Retinal pigment epithelial cell (primary cell): Measurements from ENCODE around the gene SORL1-AS1.

Source experiments
- DNase-seq: peaks from one replicate; pipeline ENCODE4 v3.0.0-alpha.2; 2010; ENCODE audit warnings: low read depth
- H3K4me3 ChIP-seq: 2 replicates; pipeline ENCODE4 v1.5.1; 2011; ENCODE audit warnings: mild to moderate bottlenecking, low read length, control low read depth, moderate library complexity
- CTCF ChIP-seq: conservative IDR thresholded peaks from 2 replicates; pipeline ENCODE4 v1.5.1; 2011; ENCODE audit warnings: low read depth, low read length, control low read depth, inconsistent platforms

SORL1-AS1 gene

GRCh38 chr11:121459413-121460017, 6.7 kb upstream of the SORL1-AS1 start:
- TF ChIP-seq CTCF, result no peak
- H3K4me3 ChIP-seq, result no peak overlapping the region
- no peak for DNase-seq

- DNase-seq, result no peak
- H3K4me3 ChIP-seq, result no peak overlapping the region
- TF ChIP-seq CTCF, result no peak
These were observed 5.8 kb upstream of the SORL1-AS1 start for GRCh38 chr11:121458551-121458950.

GRCh38 chr11:121456816-121457431, 4.2 kb upstream of the SORL1-AS1 start:
- no peak for DNase-seq
- no peak overlapping the region for H3K4me3 ChIP-seq
- no peak for TF ChIP-seq CTCF

- TF ChIP-seq CTCF, result no peak
- no peak for DNase-seq
- H3K4me3 ChIP-seq, result no peak overlapping the region
These were observed 3.4 kb upstream of the SORL1-AS1 start for GRCh38 chr11:121456151-121456550.

GRCh38 chr11:121455115-121455514, 2.3 kb upstream of the SORL1-AS1 start:
- H3K4me3 ChIP-seq, result no peak overlapping the region
- DNase-seq, result no peak

GRCh38 chr11:121453589-121454299, 977 bp upstream of the SORL1-AS1 start:
- no peak overlapping the region for H3K4me3 ChIP-seq

More at GRCh38 chr11:121455115-121455514, 2.3 kb upstream of the SORL1-AS1 start:
- no peak for TF ChIP-seq CTCF

More at GRCh38 chr11:121453589-121454299, 977 bp upstream of the SORL1-AS1 start:
- no peak for TF ChIP-seq CTCF
- DNase-seq, result no peak
